Keratinocyte (primary cell): ENCODE measurements around the gene ATXN7. TPM values are rescaled to one million over a fixed set of nuclear protein-coding genes. Genes with fewer than 3 reads are reported as not detected.

ENCODE experiments used
- DNase-seq: peaks from one replicate; pipeline ENCODE4 v3.0.0-alpha.2; 2011; ENCODE audit warnings: low read depth, missing footprints, low spot score
- FAIRE-seq: peaks from 2 replicates; lab custom pipeline; 2011; peaks lifted over from hg19 to GRCh38; lab: Jason Lieb, UNC
- H2AFZ ChIP-seq: 2 replicates; pipeline ENCODE4 v1.6.0; 2012; ENCODE audit warnings: low read length, control low read depth, inconsistent platforms; ENCODE audit not compliant: control insufficient read depth
- H3K27ac ChIP-seq: 2 replicates; pipeline ENCODE4 v1.5.1; 2011; ENCODE audit warnings: low read length; ENCODE audit not compliant: control insufficient read depth, insufficient read depth
- H3K27me3 ChIP-seq: 3 replicates; pipeline ENCODE4 v1.6.0; 2011; ENCODE audit warnings: low read length; ENCODE audit not compliant: control insufficient read depth, insufficient read depth; ENCODE audit errors: extremely low read depth
- H3K36me3 ChIP-seq, 2 experiments: 2 replicates in 1 of 2; 3 replicates in 1 of 2; pipeline ENCODE4 v1.5.1; 2011; ENCODE audit warnings: low read length in 2 of 2, mild to moderate bottlenecking in 1 of 2; ENCODE audit not compliant: control insufficient read depth in 2 of 2, insufficient read depth in 2 of 2; ENCODE audit errors: extremely low read depth in 1 of 2
- H3K4me1 ChIP-seq: 3 replicates; pipeline ENCODE4 v1.5.1; 2011; ENCODE audit warnings: low read length; ENCODE audit not compliant: control insufficient read depth, insufficient read depth; ENCODE audit errors: extremely low read depth
- H3K4me2 ChIP-seq: 3 replicates; pipeline ENCODE4 v1.6.0; 2011; ENCODE audit warnings: low read depth, low read length; ENCODE audit not compliant: control insufficient read depth, insufficient read depth; ENCODE audit errors: extremely low read depth
- H3K4me3 ChIP-seq, 3 experiments: fragments of 200-600 bp in 1 of 3; sonication (generic) in 1 of 3; 2 replicates in 2 of 3; 3 replicates in 1 of 3; pipeline ENCODE4 v1.5.1; 2011 to 2016; ENCODE audit warnings: low read length in 3 of 3, mild to moderate bottlenecking in 3 of 3, control low read depth in 2 of 3, inconsistent platforms in 1 of 3, low read depth in 1 of 3, mixed read lengths in 1 of 3, mixed run types in 1 of 3, moderate library complexity in 1 of 3; ENCODE audit not compliant: control insufficient read depth in 2 of 3, insufficient read depth in 2 of 3; ENCODE audit errors: extremely low read depth in 1 of 3
- H3K79me2 ChIP-seq: 2 replicates; pipeline ENCODE4 v1.6.0; 2012; ENCODE audit warnings: low read length; ENCODE audit not compliant: control insufficient read depth, insufficient read depth
- H3K9ac ChIP-seq: 3 replicates; pipeline ENCODE4 v1.6.0; 2011; ENCODE audit warnings: low read length; ENCODE audit not compliant: control insufficient read depth, insufficient read depth; ENCODE audit errors: extremely low read depth
- H3K9me1 ChIP-seq: 3 replicates; pipeline ENCODE4 v1.6.0; 2011; ENCODE audit warnings: low read length; ENCODE audit not compliant: control insufficient read depth, insufficient read depth; ENCODE audit errors: extremely low read depth
- H3K9me3 ChIP-seq: 2 replicates; pipeline ENCODE4 v1.5.1; 2012; ENCODE audit warnings: low read depth, low read length; ENCODE audit not compliant: control insufficient read depth
- H4K20me1 ChIP-seq: 3 replicates; pipeline ENCODE4 v1.6.0; 2011; ENCODE audit warnings: low read length; ENCODE audit not compliant: control insufficient read depth, insufficient read depth; ENCODE audit errors: extremely low read depth
- EZH2 ChIP-seq: IDR thresholded peaks from one replicate; pipeline ENCODE4 v1.6.1; 2012; ENCODE audit warnings: inconsistent platforms, mild to moderate bottlenecking, low read length, moderate library complexity
- dilution Hi-C: fragments of 300-500 bp; cut with MboI; formaldehyde crosslinking; loops from one replicate; pipeline ENCODE4 v1.7.0; 2020; ENCODE audit warnings: low sequenced_read_pairs; ENCODE audit not compliant: extremely low pct_ligation_motif_present
- polyA plus RNA-seq, 5 experiments: library from polyadenylated mRNA; depleted of rRNA in 3 of 5; stranded (reverse) in 3 of 5; stranded (forward) in 1 of 5; unstranded in 1 of 5; fragments of >200 nt; gene quantifications; 1 replicate in 1 of 5; 2 replicates in 3 of 5; 3 replicates in 1 of 5; pipeline versions ENCODE4 v1.2.1 to v1.2.3, GENCODE V29; 2011 to 2012; ENCODE audit warnings: missing spikeins in 2 of 5, low read depth in 1 of 5, low replicate concordance in 1 of 5
- TF ChIP-seq, protein P1 (sequence below), 3 experiments: IDR thresholded peaks in 1 of 3; conservative IDR thresholded peaks in 1 of 3; optimal IDR thresholded peaks in 1 of 3; 2 replicates in 2 of 3; 3 replicates in 1 of 3; pipeline versions ENCODE3 to v1.5.1; 2011; ENCODE audit warnings: low read length in 3 of 3, mild to moderate bottlenecking in 3 of 3, moderate library complexity in 2 of 3, control low read depth in 1 of 3, inconsistent platforms in 1 of 3; ENCODE audit not compliant: insufficient read depth in 2 of 3; ENCODE audit errors: extremely low read depth in 1 of 3

The ATXN7 gene
- polyA plus RNA-seq, 1 donor (not counting 4 experiments of a cell fraction or from before 2014, with no cell fraction given), result 8.8 TPM

DNA sequence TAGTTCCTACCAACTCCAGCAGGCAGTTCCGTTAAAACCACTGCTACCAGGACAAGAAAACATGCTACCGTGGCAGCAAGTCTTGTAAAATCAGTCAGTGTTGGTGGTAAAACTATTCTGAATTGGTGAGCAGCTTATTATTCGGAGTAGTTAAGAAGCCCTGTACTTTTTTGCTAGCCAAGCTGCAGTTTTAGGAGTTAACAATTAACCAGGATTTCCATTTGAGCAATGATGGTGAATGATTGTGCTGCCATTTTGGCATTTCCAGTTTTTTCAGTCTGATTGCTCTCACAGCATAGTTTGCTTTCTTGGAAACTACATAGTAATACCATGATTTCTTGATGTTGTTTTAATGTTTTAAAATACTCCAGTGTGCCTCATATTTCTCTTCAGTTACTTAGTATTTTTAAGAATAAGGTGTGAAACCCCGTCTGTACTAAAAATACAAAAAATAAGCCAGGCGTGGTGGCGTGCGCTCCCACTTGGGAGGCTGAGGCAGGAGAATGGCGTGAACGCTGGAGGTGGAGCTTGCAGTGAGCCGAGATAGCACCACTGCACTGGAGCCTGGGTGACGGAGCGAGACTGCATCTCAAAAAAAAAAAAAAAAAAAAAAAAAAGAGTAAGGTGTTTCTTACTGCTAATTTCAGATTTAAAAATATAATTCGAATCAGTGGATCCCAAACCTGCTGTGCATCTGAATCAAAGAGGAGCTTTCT is 92.3 kb downstream of the ATXN7 start:
- H3K79me2 ChIP-seq, result peaks cover 38% of the 10 kb centered on the region
- no peak overlapping the region for H2AFZ ChIP-seq
- H3K27me3 ChIP-seq, result no peaks in the 10 kb centered on the region
- no peak for FAIRE-seq
- peaks cover 22% of the 10 kb centered on the region for H3K4me1 ChIP-seq
- dilution Hi-C loops, result no loop called here
- H3K9me3 ChIP-seq, result no peaks in the 10 kb centered on the region
- H3K27ac ChIP-seq, result no peak overlapping the region
- H3K4me3 ChIP-seq, result no peak overlapping the region
- no peaks in the 10 kb centered on the region for H3K9me1 ChIP-seq
- no peak overlapping the region for H3K9ac ChIP-seq
- TF ChIP-seq, protein P1, sequence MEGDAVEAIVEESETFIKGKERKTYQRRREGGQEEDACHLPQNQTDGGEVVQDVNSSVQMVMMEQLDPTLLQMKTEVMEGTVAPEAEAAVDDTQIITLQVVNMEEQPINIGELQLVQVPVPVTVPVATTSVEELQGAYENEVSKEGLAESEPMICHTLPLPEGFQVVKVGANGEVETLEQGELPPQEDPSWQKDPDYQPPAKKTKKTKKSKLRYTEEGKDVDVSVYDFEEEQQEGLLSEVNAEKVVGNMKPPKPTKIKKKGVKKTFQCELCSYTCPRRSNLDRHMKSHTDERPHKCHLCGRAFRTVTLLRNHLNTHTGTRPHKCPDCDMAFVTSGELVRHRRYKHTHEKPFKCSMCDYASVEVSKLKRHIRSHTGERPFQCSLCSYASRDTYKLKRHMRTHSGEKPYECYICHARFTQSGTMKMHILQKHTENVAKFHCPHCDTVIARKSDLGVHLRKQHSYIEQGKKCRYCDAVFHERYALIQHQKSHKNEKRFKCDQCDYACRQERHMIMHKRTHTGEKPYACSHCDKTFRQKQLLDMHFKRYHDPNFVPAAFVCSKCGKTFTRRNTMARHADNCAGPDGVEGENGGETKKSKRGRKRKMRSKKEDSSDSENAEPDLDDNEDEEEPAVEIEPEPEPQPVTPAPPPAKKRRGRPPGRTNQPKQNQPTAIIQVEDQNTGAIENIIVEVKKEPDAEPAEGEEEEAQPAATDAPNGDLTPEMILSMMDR (optimal IDR thresholded peaks at IDR 0.05 in 1 of 3, IDR thresholded peaks at IDR 0.05 in 1 of 3, conservative IDR thresholded peaks at IDR 0.05 in 1 of 3; ENCODE audit: extremely low read depth in 1 of 3, insufficient read depth in 2 of 3, low read length in 3 of 3), result no peak
- no peak for TF ChIP-seq EZH2
- DNase-seq, result no peak
- H3K36me3 ChIP-seq, result peaks cover 0 to 5% of the 10 kb centered on the region in 2 experiments
- H4K20me1 ChIP-seq, result no peaks in the 10 kb centered on the region
- H3K4me2 ChIP-seq, result no peak overlapping the region

DNA sequence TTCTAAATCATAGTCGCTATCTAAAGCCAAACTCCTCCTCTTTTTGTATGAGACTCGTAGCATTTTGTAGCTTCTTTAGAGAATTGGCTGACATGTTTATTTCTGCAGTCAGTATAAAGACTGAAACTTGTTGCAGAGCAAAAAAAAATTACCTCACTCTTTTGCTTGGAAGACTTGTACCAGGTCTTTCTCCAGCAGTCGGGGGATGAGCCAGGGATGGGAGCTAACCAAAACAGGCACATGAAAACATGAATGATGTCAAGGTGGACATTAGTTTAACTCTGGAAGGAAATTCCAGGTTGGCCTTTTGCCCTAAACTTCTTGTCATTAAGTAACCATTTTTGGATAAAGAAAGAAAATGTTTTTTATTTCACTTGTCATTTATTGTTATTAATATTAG is 95.5 kb downstream of the ATXN7 start:
- Histone ChIP-seq H3K4me3 (no peak overlapping the region), H3K27ac (no peak overlapping the region), H3K9me3 (no peaks in the 10 kb centered on the region), H3K9me1 (no peaks in the 10 kb centered on the region), H3K4me2 (no peak overlapping the region), H3K36me3 (peaks cover 3 to 4% of the 10 kb centered on the region in 2 experiments), H3K27me3 (no peaks in the 10 kb centered on the region), H3K9ac (no peak overlapping the region), H3K79me2 (peaks cover 43% of the 10 kb centered on the region), H3K4me1 (peaks cover 20% of the 10 kb centered on the region), H2AFZ (no peak overlapping the region), H4K20me1 (no peaks in the 10 kb centered on the region)
- FAIRE-seq, result no peak
- no peak for DNase-seq
- TF ChIP-seq, protein P1 (optimal IDR thresholded peaks at IDR 0.05 in 1 of 3, IDR thresholded peaks at IDR 0.05 in 1 of 3, conservative IDR thresholded peaks at IDR 0.05 in 1 of 3; ENCODE audit: extremely low read depth in 1 of 3, insufficient read depth in 2 of 3, low read length in 3 of 3), result no peak
- no peak for TF ChIP-seq EZH2
- dilution Hi-C loops, result no loop called here
